PC-3 (cell line): ENCODE data around the gene ATF7IP2.

Experiments used
- EZH2 ChIP-seq: fragments of 300-600 bp; sonication (generic); IDR thresholded peaks from one replicate; pipeline ENCODE4 v1.6.1; 2017; ENCODE audit warnings: antibody characterized with exemption, mild to moderate bottlenecking, low read length; ENCODE audit not compliant: unreplicated experiment
- EZH2phosphoT487 ChIP-seq: fragments of 300-600 bp; sonication (generic); IDR thresholded peaks from 2 replicates; pipeline ENCODE4 v1.6.1; 2018; ENCODE audit warnings: mild to moderate bottlenecking, antibody characterized with exemption, low read length, borderline replicate concordance
- TF ChIP-seq, protein P1 (sequence below): fragments of 300-600 bp; sonication (generic); conservative IDR thresholded peaks from 2 replicates; pipeline ENCODE4 v1.5.1; 2017; ENCODE audit warnings: antibody characterized with exemption, low read depth, mild to moderate bottlenecking, low read length

DNA sequence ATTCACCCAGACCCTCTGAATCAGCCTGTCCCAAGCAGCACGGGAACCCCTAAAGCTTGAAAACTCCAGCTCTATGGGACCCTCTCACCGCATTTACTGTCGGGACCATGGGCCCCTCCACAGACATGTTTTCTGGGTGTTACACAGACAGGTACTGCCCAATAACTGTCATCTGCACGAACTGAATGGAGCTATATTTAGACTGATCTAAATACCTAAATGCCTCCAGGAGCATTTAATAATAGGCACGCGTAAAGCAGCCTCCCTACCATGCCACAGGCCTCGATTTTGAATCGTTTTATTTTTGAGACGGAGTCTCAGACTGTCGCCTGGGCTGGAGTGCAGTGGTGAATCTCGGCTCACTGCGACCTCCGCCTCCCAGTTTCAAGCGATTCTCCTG lies 144.8 kb downstream of the ATF7IP2 start:
- TF ChIP-seq, protein P1, sequence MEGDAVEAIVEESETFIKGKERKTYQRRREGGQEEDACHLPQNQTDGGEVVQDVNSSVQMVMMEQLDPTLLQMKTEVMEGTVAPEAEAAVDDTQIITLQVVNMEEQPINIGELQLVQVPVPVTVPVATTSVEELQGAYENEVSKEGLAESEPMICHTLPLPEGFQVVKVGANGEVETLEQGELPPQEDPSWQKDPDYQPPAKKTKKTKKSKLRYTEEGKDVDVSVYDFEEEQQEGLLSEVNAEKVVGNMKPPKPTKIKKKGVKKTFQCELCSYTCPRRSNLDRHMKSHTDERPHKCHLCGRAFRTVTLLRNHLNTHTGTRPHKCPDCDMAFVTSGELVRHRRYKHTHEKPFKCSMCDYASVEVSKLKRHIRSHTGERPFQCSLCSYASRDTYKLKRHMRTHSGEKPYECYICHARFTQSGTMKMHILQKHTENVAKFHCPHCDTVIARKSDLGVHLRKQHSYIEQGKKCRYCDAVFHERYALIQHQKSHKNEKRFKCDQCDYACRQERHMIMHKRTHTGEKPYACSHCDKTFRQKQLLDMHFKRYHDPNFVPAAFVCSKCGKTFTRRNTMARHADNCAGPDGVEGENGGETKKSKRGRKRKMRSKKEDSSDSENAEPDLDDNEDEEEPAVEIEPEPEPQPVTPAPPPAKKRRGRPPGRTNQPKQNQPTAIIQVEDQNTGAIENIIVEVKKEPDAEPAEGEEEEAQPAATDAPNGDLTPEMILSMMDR: no peak
- no peak for TF ChIP-seq EZH2
- no peak for TF ChIP-seq EZH2phosphoT487
